ENCODE data around the gene PFN3. TPM values are rescaled to one million over a fixed set of nuclear protein-coding genes. Genes with fewer than 3 reads are reported as not detected.

The PFN3 gene
- polyA plus RNA-seq, 1 of the 3 experiments (the other 2 are of a cell fraction), result not detected

DNA sequence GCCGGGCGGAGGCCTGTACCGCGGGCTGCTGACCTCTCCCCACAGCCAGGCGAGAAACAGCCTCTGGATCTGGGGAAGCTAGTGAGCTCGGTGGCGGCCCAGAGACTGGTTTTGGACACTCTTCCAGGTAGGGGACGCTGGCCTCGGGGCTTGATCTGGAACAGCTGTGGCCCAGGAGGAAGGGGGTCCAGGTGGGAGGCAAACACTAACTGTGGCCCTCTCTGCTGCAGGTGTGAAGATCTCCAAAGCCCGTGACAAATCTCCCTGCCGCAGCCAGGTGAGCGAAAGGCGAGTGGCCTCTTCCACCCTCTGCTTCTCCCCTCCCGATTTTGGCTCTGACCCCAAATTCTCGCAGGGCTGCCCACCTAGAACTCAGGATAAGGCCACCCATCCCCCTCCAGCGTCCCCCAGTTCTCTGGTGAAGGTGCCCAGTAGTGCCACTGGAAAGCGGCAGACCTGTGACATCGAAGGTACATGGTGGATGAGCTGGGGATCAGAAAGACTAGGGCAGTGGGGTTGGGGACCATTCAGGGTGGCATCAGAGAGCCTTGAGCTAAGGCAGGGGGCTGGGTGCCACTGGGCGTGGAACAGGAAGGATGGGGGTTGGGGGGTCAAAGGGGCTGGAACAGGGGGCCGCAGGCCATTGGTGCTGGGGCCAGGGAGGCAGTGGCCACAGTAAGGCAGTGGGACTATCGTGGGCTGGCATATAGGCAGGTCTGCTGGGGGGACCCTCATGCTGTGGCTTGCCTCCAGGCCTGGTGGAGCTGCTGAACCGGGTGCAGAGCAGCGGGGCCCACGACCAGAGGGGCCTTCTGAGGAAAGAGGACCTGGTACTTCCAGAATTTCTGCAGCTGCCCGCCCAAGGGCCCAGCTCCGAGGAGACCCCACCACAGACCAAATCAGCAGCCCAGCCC, 29.1 kb downstream of the PFN3 start:
- H3K9ac ChIP-seq, result peak overlapping the region; percentile 52
- TF ChIP-seq MEF2A (IDR thresholded peaks at IDR 0.05; ENCODE audit: borderline replicate concordance, low read depth) (no peak), FOSL2 (IDR thresholded peaks at IDR 0.05; ENCODE audit: borderline replicate concordance, low read depth) (no peak), FOXM1 (IDR thresholded peaks at IDR 0.05; ENCODE audit: low read depth) (no peak), EP300 (IDR thresholded peaks at IDR 0.05; ENCODE audit: borderline replicate concordance in 1 of 2, low read depth in 1 of 2, low read length in 1 of 2) (no peak), SIN3A (IDR thresholded peaks at IDR 0.05; ENCODE audit: borderline replicate concordance, low read depth, low read length) (no peak), MXI1 (IDR thresholded peaks at IDR 0.05; ENCODE audit: low read depth, low read length) (no peak), TEAD4 (IDR thresholded peaks at IDR 0.05; ENCODE audit: borderline replicate concordance, insufficient read depth) (no peak)
- TF ChIP-seq, protein P1, sequence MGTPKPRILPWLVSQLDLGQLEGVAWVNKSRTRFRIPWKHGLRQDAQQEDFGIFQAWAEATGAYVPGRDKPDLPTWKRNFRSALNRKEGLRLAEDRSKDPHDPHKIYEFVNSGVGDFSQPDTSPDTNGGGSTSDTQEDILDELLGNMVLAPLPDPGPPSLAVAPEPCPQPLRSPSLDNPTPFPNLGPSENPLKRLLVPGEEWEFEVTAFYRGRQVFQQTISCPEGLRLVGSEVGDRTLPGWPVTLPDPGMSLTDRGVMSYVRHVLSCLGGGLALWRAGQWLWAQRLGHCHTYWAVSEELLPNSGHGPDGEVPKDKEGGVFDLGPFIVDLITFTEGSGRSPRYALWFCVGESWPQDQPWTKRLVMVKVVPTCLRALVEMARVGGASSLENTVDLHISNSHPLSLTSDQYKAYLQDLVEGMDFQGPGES (IDR thresholded peaks at IDR 0.05; ENCODE audit: low read depth, low read length), result no peak
- TF ChIP-seq, protein P2, sequence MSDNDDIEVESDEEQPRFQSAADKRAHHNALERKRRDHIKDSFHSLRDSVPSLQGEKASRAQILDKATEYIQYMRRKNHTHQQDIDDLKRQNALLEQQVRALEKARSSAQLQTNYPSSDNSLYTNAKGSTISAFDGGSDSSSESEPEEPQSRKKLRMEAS (IDR thresholded peaks at IDR 0.05; ENCODE audit: low read depth), result no peak
- TF ChIP-seq, protein P3, sequence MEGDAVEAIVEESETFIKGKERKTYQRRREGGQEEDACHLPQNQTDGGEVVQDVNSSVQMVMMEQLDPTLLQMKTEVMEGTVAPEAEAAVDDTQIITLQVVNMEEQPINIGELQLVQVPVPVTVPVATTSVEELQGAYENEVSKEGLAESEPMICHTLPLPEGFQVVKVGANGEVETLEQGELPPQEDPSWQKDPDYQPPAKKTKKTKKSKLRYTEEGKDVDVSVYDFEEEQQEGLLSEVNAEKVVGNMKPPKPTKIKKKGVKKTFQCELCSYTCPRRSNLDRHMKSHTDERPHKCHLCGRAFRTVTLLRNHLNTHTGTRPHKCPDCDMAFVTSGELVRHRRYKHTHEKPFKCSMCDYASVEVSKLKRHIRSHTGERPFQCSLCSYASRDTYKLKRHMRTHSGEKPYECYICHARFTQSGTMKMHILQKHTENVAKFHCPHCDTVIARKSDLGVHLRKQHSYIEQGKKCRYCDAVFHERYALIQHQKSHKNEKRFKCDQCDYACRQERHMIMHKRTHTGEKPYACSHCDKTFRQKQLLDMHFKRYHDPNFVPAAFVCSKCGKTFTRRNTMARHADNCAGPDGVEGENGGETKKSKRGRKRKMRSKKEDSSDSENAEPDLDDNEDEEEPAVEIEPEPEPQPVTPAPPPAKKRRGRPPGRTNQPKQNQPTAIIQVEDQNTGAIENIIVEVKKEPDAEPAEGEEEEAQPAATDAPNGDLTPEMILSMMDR (IDR thresholded peaks at IDR 0.05), result no peak

More for the DNA sequence above, 29.1 kb downstream of the PFN3 start:
- Histone ChIP-seq H3K79me2 (ENCODE audit: insufficient read depth) (no peaks in the 10 kb centered on the region), H3K9me3 (no peaks in the 10 kb centered on the region), H3K27ac (ENCODE audit: low read depth in 2 of 2, low read length in 1 of 2) (peak overlapping the region in 1 of 2 experiments; percentile 24; a peak in 1 of 4 replicates), H3K4me1 (ENCODE audit: control insufficient read depth in 1 of 2, insufficient read depth in 2 of 2, low read depth in 1 of 2, low read length in 1 of 2) (peaks cover 5 to 29% of the 10 kb centered on the region in 2 experiments; a peak in 3 of 4 replicates), H3K9me2 (no peaks in the 10 kb centered on the region), H3K27me3 (ENCODE audit: insufficient read depth) (no peaks in the 10 kb centered on the region), H4K20me1 (ENCODE audit: insufficient read depth) (no peaks in the 10 kb centered on the region), H2AFZ (ENCODE audit: low read depth) (no peak overlapping the region), H3K36me3 (replicated peaks in 1 of 2; ENCODE audit: control insufficient read depth in 1 of 2, insufficient read depth in 2 of 2, low read length in 1 of 2) (no peaks in the 10 kb centered on the region), H3K4me2 (peak overlapping the region; percentile 78), H3K4me3 (ENCODE audit: low read depth in 2 of 2, low read length in 1 of 2) (peak overlapping the region; percentile 55 to 56), H3F3A (replicated peaks; ENCODE audit: insufficient read depth) (peaks cover 12% of the 10 kb centered on the region)
- CTCF ChIA-PET, result interaction anchor here (0.7 to 5.9 kb wide), 12 partner anchors 10 to 130 kb away, joined by 3 to 58 read pairs (median 12); partner anchors contain the start of genes GRK6, LMAN2 and SLC34A1
- 62% methylated on average over 12 of the region's 26 CpGs for WGBS (ENCODE audit: low lambda C conversion rate)
- no peak for DNase-seq
- POLR2A ChIA-PET, result interaction anchor here (1.0 to 1.1 kb wide), 2 partner anchors 33 to 52 kb away, joined by 3 read pairs; no protein-coding TSS in a partner anchor
